Measurements from ENCODE around the gene NPBWR2.

Gene NPBWR2

GRCh38 chr20:64100566-64100888, 6.8 kb downstream of the NPBWR2 start:
- peaks cover 77% of the 10 kb centered on the region for H3K27me3 ChIP-seq (replicated peaks; ENCODE audit: insufficient read depth, low read length)

GRCh38 chr20:64099880-64100565, 7.3 kb downstream of the NPBWR2 start:
- Histone ChIP-seq H3K4me1 (ENCODE audit: low read length) (peaks cover 13% of the 10 kb centered on the region), H2AFZ (ENCODE audit: low read length) (no peak overlapping the region), H3K4me2 (ENCODE audit: low read depth, low read length) (peak overlapping the region; percentile 25; the same call in 1 of the 2 replicates), H3K9ac (ENCODE audit: low read length) (no peak overlapping the region), H3K4me3 (ENCODE audit: low read length) (no peak overlapping the region), H3F3A (ENCODE audit: insufficient read depth, low read length) (no peaks in the 10 kb centered on the region), H3K9me2 (replicated peaks; ENCODE audit: insufficient read depth, low read length) (no peaks in the 10 kb centered on the region), H3K27me3 (replicated peaks; ENCODE audit: insufficient read depth, low read length) (peaks cover 77% of the 10 kb centered on the region), H3K79me2 (ENCODE audit: low read length) (no peaks in the 10 kb centered on the region), H3K9me3 (replicated peaks; ENCODE audit: insufficient read depth, low read length) (no peaks in the 10 kb centered on the region), H3K36me3 (replicated peaks; ENCODE audit: insufficient read depth, low read length) (no peaks in the 10 kb centered on the region), H3K27ac (ENCODE audit: low read length) (peak overlapping the region; percentile 21; the same call in 1 of the 2 replicates), H4K20me1 (ENCODE audit: insufficient read depth, low read length) (no peaks in the 10 kb centered on the region)
- DNase-seq, result peak; percentile 25
- TF ChIP-seq CTCF (IDR thresholded peaks at IDR 0.05; ENCODE audit: low read length), result no peak
- TF ChIP-seq EZH2 (optimal IDR thresholded peaks at IDR 0.05; ENCODE audit: low read depth, low read length), result no peak
- TF ChIP-seq EZH2phosphoT487 (IDR thresholded peaks at IDR 0.05; ENCODE audit: low read length), result no peak

More at GRCh38 chr20:64100566-64100888, 6.8 kb downstream of the NPBWR2 start:
- no peaks in the 10 kb centered on the region for H3K9me3 ChIP-seq (replicated peaks; ENCODE audit: insufficient read depth, low read length)
- H3K9ac ChIP-seq (ENCODE audit: low read length), result no peak overlapping the region
- no peaks in the 10 kb centered on the region for H4K20me1 ChIP-seq (ENCODE audit: insufficient read depth, low read length)
- TF ChIP-seq CTCF (IDR thresholded peaks at IDR 0.05; ENCODE audit: low read length), result no peak
- no peak for TF ChIP-seq EZH2 (optimal IDR thresholded peaks at IDR 0.05; ENCODE audit: low read depth, low read length)
- TF ChIP-seq EZH2phosphoT487 (IDR thresholded peaks at IDR 0.05; ENCODE audit: low read length), result no peak
- DNase-seq, result no peak
- no peak overlapping the region for H3K4me3 ChIP-seq (ENCODE audit: low read length)
- peaks cover 13% of the 10 kb centered on the region for H3K4me1 ChIP-seq (ENCODE audit: low read length)
- peak overlapping the region; percentile 21; the same call in 1 of the 2 replicates for H3K27ac ChIP-seq (ENCODE audit: low read length)
- H3K79me2 ChIP-seq (ENCODE audit: low read length), result no peaks in the 10 kb centered on the region
- H3K36me3 ChIP-seq (replicated peaks; ENCODE audit: insufficient read depth, low read length), result no peaks in the 10 kb centered on the region
- H3K9me2 ChIP-seq (replicated peaks; ENCODE audit: insufficient read depth, low read length), result no peaks in the 10 kb centered on the region
- no peaks in the 10 kb centered on the region for H3F3A ChIP-seq (ENCODE audit: insufficient read depth, low read length)
- no peak overlapping the region for H3K4me2 ChIP-seq (ENCODE audit: low read depth, low read length)
- no peak overlapping the region for H2AFZ ChIP-seq (ENCODE audit: low read length)

DNA sequence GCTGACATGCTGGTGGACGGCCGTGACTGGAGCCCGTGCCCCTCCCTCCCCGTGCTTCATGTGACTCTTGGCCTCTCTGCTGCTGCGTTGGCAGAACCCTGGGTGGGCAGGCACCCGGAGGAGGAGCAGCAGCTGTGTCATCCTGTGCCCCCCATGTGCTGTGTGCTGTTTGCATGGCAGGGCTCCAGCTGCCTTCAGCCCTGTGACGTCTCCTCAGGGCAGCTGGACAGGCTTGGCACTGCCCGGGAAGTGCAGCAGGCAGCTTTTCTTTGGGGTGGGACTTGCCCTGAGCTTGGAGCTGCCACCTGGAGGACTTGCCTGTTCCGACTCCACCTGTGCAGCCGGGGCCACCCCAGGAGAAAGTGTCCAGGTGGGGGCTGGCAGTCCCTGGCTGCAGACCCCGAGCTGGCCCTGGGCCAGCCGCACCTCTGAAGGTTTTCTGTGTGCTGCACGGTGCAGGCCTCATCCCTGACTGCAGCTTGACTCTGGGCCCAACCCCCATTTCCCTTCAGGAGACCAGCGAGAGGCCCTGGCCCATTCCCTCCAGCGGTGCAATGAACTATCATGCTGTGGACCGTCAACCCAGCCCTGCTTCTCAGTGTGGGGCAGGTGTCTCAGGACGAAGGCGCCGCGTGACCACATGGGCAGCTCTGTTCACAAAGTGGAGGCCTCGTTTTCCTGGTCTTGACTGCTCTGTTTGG, 8.1 kb downstream of the NPBWR2 start:
- H3K36me3 ChIP-seq (replicated peaks; ENCODE audit: insufficient read depth, low read length), result no peaks in the 10 kb centered on the region
- no peak overlapping the region for H2AFZ ChIP-seq (ENCODE audit: low read length)
- H4K20me1 ChIP-seq (ENCODE audit: insufficient read depth, low read length), result no peaks in the 10 kb centered on the region
- no peaks in the 10 kb centered on the region for H3F3A ChIP-seq (ENCODE audit: insufficient read depth, low read length)
- no peaks in the 10 kb centered on the region for H3K9me3 ChIP-seq (replicated peaks; ENCODE audit: insufficient read depth, low read length)
- no peak for DNase-seq
- H3K79me2 ChIP-seq (ENCODE audit: low read length), result no peaks in the 10 kb centered on the region
- no peak overlapping the region; the same call in 1 of the 2 replicates for H3K27ac ChIP-seq (ENCODE audit: low read length)
- H3K4me1 ChIP-seq (ENCODE audit: low read length), result peaks cover 13% of the 10 kb centered on the region
- no peak overlapping the region for H3K4me3 ChIP-seq (ENCODE audit: low read length)
- H3K27me3 ChIP-seq (replicated peaks; ENCODE audit: insufficient read depth, low read length), result peaks cover 71% of the 10 kb centered on the region
- no peaks in the 10 kb centered on the region for H3K9me2 ChIP-seq (replicated peaks; ENCODE audit: insufficient read depth, low read length)
- H3K4me2 ChIP-seq (ENCODE audit: low read depth, low read length), result no peak overlapping the region
- H3K9ac ChIP-seq (ENCODE audit: low read length), result no peak overlapping the region
- no peak for TF ChIP-seq EZH2phosphoT487 (IDR thresholded peaks at IDR 0.05; ENCODE audit: low read length)
- no peak for TF ChIP-seq EZH2 (optimal IDR thresholded peaks at IDR 0.05; ENCODE audit: low read depth, low read length)
- no peak for TF ChIP-seq CTCF (IDR thresholded peaks at IDR 0.05; ENCODE audit: low read length)

Data from MM.1S (cell line).